SK-N-SH treated with all-trans-retinoic acid at 6 μM for 48 hours (cell line): ENCODE results near the gene HPN.

Experiments
- BACH2 ChIP-seq: fragments of 250-450 bp; sonication (Bioruptor Pico); IDR thresholded peaks from 2 replicates; pipeline ENCODE4 v1.9.0; 2021; ENCODE audit warnings: mild to moderate bottlenecking, borderline replicate concordance
- TSHZ2 ChIP-seq: fragments of 250-450 bp; sonication (Bioruptor Pico); IDR thresholded peaks from 2 replicates; pipeline ENCODE4 v1.5.0; 2020; ENCODE audit warnings: mild to moderate bottlenecking, moderate library complexity

- no peak for TF ChIP-seq BACH2 (CRISPR knock-in tag)
- no peak for TF ChIP-seq TSHZ2
Measured at GRCh38 chr19:35104361-35104760, 62.8 kb downstream of the HPN start.
